HepG2 (cell line): ENCODE data around the gene FOCAD. TPM values are rescaled to one million over a fixed set of nuclear protein-coding genes. Genes with fewer than 3 reads are reported as not detected.
A peak's percentile ranks its signal among the peaks of the same experiment; 100 is the strongest.

Experiments used
- ARID5B ChIP-seq: IDR thresholded peaks from 2 replicates; pipeline ENCODE4 v1.4.0; 2020; ENCODE audit warnings: mild to moderate bottlenecking, missing genetic modification reagents
- CREBL2 ChIP-seq: sonication (generic); formaldehyde crosslinking; IDR thresholded peaks from 2 replicates; pipeline ENCODE4 v1.8.1; 2023; ENCODE audit warnings: missing genetic modification reagents, mild to moderate bottlenecking, borderline replicate concordance
- GTF3A ChIP-seq: sonication (generic); formaldehyde crosslinking; conservative IDR thresholded peaks from 2 replicates; pipeline ENCODE4 v1.4.0; 2020; ENCODE audit warnings: mild to moderate bottlenecking, missing genetic modification reagents
- ISX ChIP-seq: sonication (generic); formaldehyde crosslinking; conservative IDR thresholded peaks from 2 replicates; pipeline ENCODE4 v1.5.0; 2020; ENCODE audit warnings: missing genetic modification reagents
- KLF11 ChIP-seq: IDR thresholded peaks from 2 replicates; pipeline ENCODE4 v1.6.1; 2016; ENCODE audit warnings: missing compliant biosample characterization
- LRRFIP1 ChIP-seq: sonication (generic); formaldehyde crosslinking; conservative IDR thresholded peaks from 2 replicates; pipeline ENCODE4 v1.4.0; 2020; ENCODE audit warnings: missing genetic modification reagents
- NFKBIZ ChIP-seq: IDR thresholded peaks from 2 replicates; pipeline ENCODE4 v1.6.1; 2018; ENCODE audit warnings: missing genetic modification reagents, missing compliant biosample characterization
- NONO ChIP-seq, 2 experiments: fragments of 450-650 bp in 1 of 2; sonication (generic) in 1 of 2; formaldehyde crosslinking in 1 of 2; IDR thresholded peaks in 1 of 2; conservative IDR thresholded peaks in 1 of 2; 2 replicates each; pipeline versions ENCODE4 v1.6.1 to v1.8.0; 2017 to 2022; ENCODE audit warnings: mild to moderate bottlenecking in 1 of 2, missing genetic modification reagents in 1 of 2, moderate library complexity in 1 of 2
- POGZ ChIP-seq: sonication (generic); formaldehyde crosslinking; IDR thresholded peaks from 2 replicates; pipeline ENCODE4 v1.4.0; 2020; ENCODE audit warnings: mild to moderate bottlenecking, missing genetic modification reagents
- RARA ChIP-seq: IDR thresholded peaks from 2 replicates; pipeline ENCODE4 v1.6.1; 2016; ENCODE audit warnings: missing genetic modification reagents, missing compliant biosample characterization
- SPEN ChIP-seq: sonication (generic); formaldehyde crosslinking; IDR thresholded peaks from 2 replicates; pipeline ENCODE4 v1.5.1; 2020; ENCODE audit warnings: low read depth, mild to moderate bottlenecking, missing genetic modification reagents
- TEAD3 ChIP-seq: optimal IDR thresholded peaks from 2 replicates; pipeline ENCODE3; 2016; ENCODE audit warnings: borderline replicate concordance
- TFE3 ChIP-seq: IDR thresholded peaks from 2 replicates; pipeline ENCODE4 v1.6.1; 2016
- ZBTB34 ChIP-seq: sonication (generic); formaldehyde crosslinking; IDR thresholded peaks from 2 replicates; pipeline ENCODE4 v1.8.0; 2022; ENCODE audit warnings: mild to moderate bottlenecking, missing genetic modification reagents
- ZFP1 ChIP-seq: IDR thresholded peaks from 2 replicates; pipeline ENCODE4 v1.6.1; 2016
- ZGPAT ChIP-seq: IDR thresholded peaks from 2 replicates; pipeline ENCODE4 v1.6.1; 2016; ENCODE audit warnings: mild to moderate bottlenecking
- ZNF549 ChIP-seq: sonication (generic); formaldehyde crosslinking; IDR thresholded peaks from 2 replicates; pipeline ENCODE4 v1.5.0; 2020; ENCODE audit warnings: missing genetic modification reagents
- ZNF777 ChIP-seq: sonication (generic); formaldehyde crosslinking; IDR thresholded peaks from 2 replicates; pipeline ENCODE4 v1.4.0; 2020; ENCODE audit warnings: missing genetic modification reagents
- ZNF790 ChIP-seq: sonication (generic); formaldehyde crosslinking; IDR thresholded peaks from 2 replicates; pipeline ENCODE4 v1.8.0; 2022; ENCODE audit warnings: missing genetic modification reagents, mild to moderate bottlenecking, borderline replicate concordance
- polyA plus RNA-seq, 8 experiments: library from polyadenylated mRNA; depleted of rRNA in 3 of 8; stranded (reverse) in 7 of 8; unstranded in 1 of 8; fragments of >200 nt; fragmentation: Illumina TruSeq in 4 of 8; extraction: Trizol in 4 of 8; gene quantifications; 2 replicates each; pipeline versions ENCODE4 v1.2.1 to v1.2.3, GENCODE V29; 2011 to 2016; ENCODE audit warnings: low read depth in 4 of 8, missing spikeins in 1 of 8, mixed read lengths in 1 of 8; ENCODE audit not compliant: insufficient read depth in 1 of 8
- total RNA-seq, 5 experiments: library from RNA; depleted of rRNA; stranded (reverse); fragments of >200 nt; fragmentation: Illumina TruSeq; extraction: Trizol; gene quantifications; 2 replicates each; pipeline ENCODE4 v1.2.3, GENCODE V29; 2016; ENCODE audit warnings: low read depth in 1 of 5

The FOCAD gene
- total and polyA plus RNA-seq, 2 of the 13 experiments (the other 11 are each of a cell fraction or from before 2014, with no cell fraction given): 18.0 to 31.1 TPM

GRCh38 chr9:20781092-20781491, 97.0 kb downstream of the FOCAD start (continued):
- no peak for TF ChIP-seq GTF3A (CRISPR knock-in tag)
- TF ChIP-seq POGZ: no peak
- TF ChIP-seq ZFP1 (CRISPR knock-in tag): no peak
- TF ChIP-seq NFKBIZ (CRISPR knock-in tag): no peak
- TF ChIP-seq SPEN: no peak
- peak; percentile 87 for TF ChIP-seq ARID5B (CRISPR knock-in tag)
- no peak for TF ChIP-seq NONO (IDR thresholded peaks at IDR 0.05)
- no peak for TF ChIP-seq NONO (CRISPR knock-in tag; conservative IDR thresholded peaks at IDR 0.05)
- TF ChIP-seq ISX: no peak
- no peak for TF ChIP-seq LRRFIP1 (CRISPR knock-in tag)
- no peak for TF ChIP-seq CREBL2 (CRISPR knock-in tag)
- no peak for TF ChIP-seq ZNF549 (CRISPR knock-in tag)
- TF ChIP-seq RARA (CRISPR knock-in tag): peak; percentile 39; the same call in 1 of the 2 replicates
- TF ChIP-seq ZGPAT (CRISPR knock-in tag): peak; percentile 49; the same call in 1 of the 2 replicates
- TF ChIP-seq TEAD3 (CRISPR knock-in tag): peak; percentile 76
- no peak for TF ChIP-seq ZBTB34 (CRISPR knock-in tag)
- TF ChIP-seq TFE3: no peak
- TF ChIP-seq ZNF790: no peak
- no peak for TF ChIP-seq ZNF777 (CRISPR knock-in tag)
- no peak for TF ChIP-seq KLF11
